Measurements from ENCODE around the gene DNMT3A.

DNMT3A gene

DNA sequence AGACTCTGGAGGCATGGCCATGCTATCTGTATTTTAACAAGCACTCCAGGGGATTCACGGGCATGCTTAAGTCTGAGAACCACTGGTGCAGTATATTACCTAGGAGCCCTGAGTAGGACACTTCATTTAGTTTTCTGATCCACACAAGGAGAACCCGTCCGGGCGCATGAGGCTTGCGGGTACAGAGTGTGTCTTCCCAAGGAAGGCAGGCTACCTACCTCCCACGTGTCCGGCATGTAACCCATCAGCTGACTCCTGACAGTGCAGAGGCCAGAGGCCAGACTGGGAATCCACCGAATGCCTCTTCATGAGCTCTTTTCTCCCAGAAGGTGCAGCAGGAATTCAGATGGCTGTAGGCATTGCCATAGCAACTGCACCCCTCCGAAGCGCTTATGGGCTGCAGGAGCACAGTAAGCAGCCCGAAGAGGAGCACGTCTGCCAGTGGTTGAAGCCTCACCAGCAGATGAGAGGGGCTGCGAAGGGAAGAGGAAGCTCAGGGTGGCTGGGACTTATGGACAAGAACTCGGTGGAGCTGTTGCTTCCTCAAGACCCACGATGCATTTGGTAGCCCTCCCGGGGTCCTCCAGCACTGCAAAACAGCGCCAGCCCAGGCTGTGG is 33.8 kb upstream of the DNMT3A start:
- Histone ChIP-seq H3K27me3 (ENCODE audit: control insufficient read depth in 3 of 3, insufficient read depth in 3 of 3, low read depth in 1 of 3, low read length in 3 of 3) (peaks cover 0 to 2% (median 0%) of the 10 kb centered on the region in 3 experiments), H2AK5ac (ENCODE audit: low read depth, low read length) (no peak overlapping the region), H3K9ac (ENCODE audit: low read depth, low read length, poor library complexity) (no peak overlapping the region)

DNA sequence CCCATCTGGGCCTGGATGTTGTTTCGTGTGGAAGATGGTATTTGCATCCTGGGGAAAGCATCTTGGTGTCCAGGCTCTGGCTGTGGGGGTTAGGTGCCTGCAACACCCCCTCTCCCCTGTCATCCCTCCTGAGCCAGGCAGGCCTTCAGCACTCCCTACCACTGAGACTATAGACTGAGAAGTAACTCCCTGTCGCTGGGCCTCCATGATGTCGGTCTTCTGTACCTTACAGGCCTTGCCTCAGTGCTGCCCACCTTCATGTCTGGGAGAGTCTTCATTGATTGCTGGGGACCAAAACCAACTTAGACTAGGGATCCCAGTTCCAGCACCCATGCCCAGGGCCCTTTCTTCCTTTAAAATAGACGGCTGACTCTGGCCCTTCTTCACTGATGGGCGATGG is 33.1 kb upstream of the DNMT3A start:
- H3K4ac ChIP-seq (ENCODE audit: low read length) = no peak overlapping the region
- H3K9me3 ChIP-seq (replicated peaks in 1 of 2; ENCODE audit: control insufficient read depth in 2 of 2, insufficient read depth in 1 of 2, low read depth in 1 of 2, low read length in 2 of 2) = peaks cover 0 to 13% of the 10 kb centered on the region in 2 donors
- no peak overlapping the region for H2BK12ac ChIP-seq (ENCODE audit: low read length)
- no peak for DNase-seq (ENCODE audit: low spot score)
- H2AK5ac ChIP-seq (ENCODE audit: low read depth, low read length) = no peak overlapping the region
- no peak overlapping the region for H3K9ac ChIP-seq (ENCODE audit: low read depth, low read length, poor library complexity)
- no peak overlapping the region for H3K14ac ChIP-seq (ENCODE audit: low read length)
- no peak overlapping the region for H3K27ac ChIP-seq (replicated peaks; ENCODE audit: low read length)
- WGBS, 2 donors (ENCODE audit: extremely low coverage in 2 of 2, insufficient read length in 2 of 2, insufficient replicate concordance in 1 of 2) = no CpG with 5 or more reads among the region's 5 CpGs
- H3K79me1 ChIP-seq (ENCODE audit: low read depth, low read length) = no peaks in the 10 kb centered on the region
- H4K91ac ChIP-seq (ENCODE audit: low read depth, low read length, poor library complexity) = no peak overlapping the region
- H3K23ac ChIP-seq (ENCODE audit: low read depth, low read length, poor library complexity) = no peak overlapping the region
- peaks cover 0 to 3% of the 10 kb centered on the region in 2 donors for H3K36me3 ChIP-seq (replicated peaks in 1 of 2; ENCODE audit: control insufficient read depth in 2 of 2, insufficient read depth in 2 of 2, low read length in 2 of 2)
- H3K4me2 ChIP-seq (ENCODE audit: insufficient read depth, low read length, poor library complexity, severe bottlenecking) = no peak overlapping the region
- H3K18ac ChIP-seq (ENCODE audit: low read length) = no peak overlapping the region
- H2BK5ac ChIP-seq (ENCODE audit: low read length) = no peak overlapping the region
- H3K4me3 ChIP-seq (ENCODE audit: low read length in 2 of 2) = no peak overlapping the region
- H2BK15ac ChIP-seq (ENCODE audit: low read length) = no peak overlapping the region
- H2AFZ ChIP-seq (ENCODE audit: low read length) = no peak overlapping the region
- no peak overlapping the region for H2BK120ac ChIP-seq (ENCODE audit: low read depth, low read length)
- H3K4me1 ChIP-seq (ENCODE audit: control insufficient read depth in 2 of 2, insufficient read depth in 1 of 2, low read depth in 1 of 2, low read length in 2 of 2) = peaks cover 25 to 37% of the 10 kb centered on the region in 2 donors
- no peak overlapping the region for H4K8ac ChIP-seq (ENCODE audit: low read depth, low read length)
- H3K27me3 ChIP-seq (ENCODE audit: control insufficient read depth in 3 of 3, insufficient read depth in 3 of 3, low read depth in 1 of 3, low read length in 3 of 3) = peaks cover 0 to 2% (median 0%) of the 10 kb centered on the region in 3 experiments

More for the DNA sequence above, 33.8 kb upstream of the DNMT3A start:
- Histone ChIP-seq H2AFZ (ENCODE audit: low read length) (no peak overlapping the region), H2BK120ac (ENCODE audit: low read depth, low read length) (no peak overlapping the region), H2BK15ac (ENCODE audit: low read length) (no peak overlapping the region), H2BK12ac (ENCODE audit: low read length) (no peak overlapping the region), H3K23ac (ENCODE audit: low read depth, low read length, poor library complexity) (no peak overlapping the region), H4K8ac (ENCODE audit: low read depth, low read length) (no peak overlapping the region), H3K14ac (ENCODE audit: low read length) (no peak overlapping the region), H3K27ac (replicated peaks; ENCODE audit: low read length) (no peak overlapping the region), H2BK5ac (ENCODE audit: low read length) (no peak overlapping the region), H3K4me2 (ENCODE audit: insufficient read depth, low read length, poor library complexity, severe bottlenecking) (no peak overlapping the region), H3K4me3 (ENCODE audit: low read length in 2 of 2) (no peak overlapping the region), H3K4me1 (ENCODE audit: control insufficient read depth in 2 of 2, insufficient read depth in 1 of 2, low read depth in 1 of 2, low read length in 2 of 2) (peaks cover 25 to 37% of the 10 kb centered on the region in 2 donors), H3K36me3 (replicated peaks in 1 of 2; ENCODE audit: control insufficient read depth in 2 of 2, insufficient read depth in 2 of 2, low read length in 2 of 2) (peaks cover 0 to 3% of the 10 kb centered on the region in 2 donors), H3K18ac (ENCODE audit: low read length) (no peak overlapping the region), H3K4ac (ENCODE audit: low read length) (no peak overlapping the region), H3K79me1 (ENCODE audit: low read depth, low read length) (no peaks in the 10 kb centered on the region), H3K9me3 (replicated peaks in 1 of 2; ENCODE audit: control insufficient read depth in 2 of 2, insufficient read depth in 1 of 2, low read depth in 1 of 2, low read length in 2 of 2) (peaks cover 0 to 16% of the 10 kb centered on the region in 2 donors), H4K91ac (ENCODE audit: low read depth, low read length, poor library complexity) (no peak overlapping the region)
- DNase-seq (ENCODE audit: low spot score) = no peak
- no CpG with 5 or more reads among the region's 17 CpGs for WGBS, 2 donors (ENCODE audit: extremely low coverage in 2 of 2, insufficient read length in 2 of 2, insufficient replicate concordance in 1 of 2)

DNA sequence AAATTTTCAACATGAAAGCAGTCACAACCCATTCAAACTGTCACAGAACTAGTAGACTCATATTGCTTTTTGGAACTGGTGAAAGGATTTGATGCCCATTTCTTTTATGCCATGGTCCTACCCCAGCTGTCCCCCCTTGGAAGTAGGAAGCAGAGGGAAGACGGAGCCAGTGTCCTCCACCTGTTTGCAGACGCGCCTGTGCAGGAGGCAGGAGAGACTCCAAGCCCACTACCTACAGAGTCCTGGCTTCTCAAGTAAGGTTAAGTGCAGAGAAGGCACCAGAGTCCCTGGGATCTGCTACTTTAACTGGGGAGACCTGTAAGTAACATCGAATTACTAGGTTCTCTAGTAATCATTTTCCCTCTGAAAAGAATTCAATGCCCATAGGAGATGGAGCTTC is 32.7 kb upstream of the DNMT3A start:
- no peak overlapping the region for H2BK15ac ChIP-seq (ENCODE audit: low read length)
- H3K4ac ChIP-seq (ENCODE audit: low read length) = no peak overlapping the region
- H3K14ac ChIP-seq (ENCODE audit: low read length) = no peak overlapping the region
- H3K9ac ChIP-seq (ENCODE audit: low read depth, low read length, poor library complexity) = no peak overlapping the region
- H3K36me3 ChIP-seq (replicated peaks in 1 of 2; ENCODE audit: control insufficient read depth in 2 of 2, insufficient read depth in 2 of 2, low read length in 2 of 2) = peaks cover 0 to 3% of the 10 kb centered on the region in 2 donors
- no peak for DNase-seq (ENCODE audit: low spot score)
- peaks cover 0 to 2% (median 0%) of the 10 kb centered on the region in 3 experiments for H3K27me3 ChIP-seq (ENCODE audit: control insufficient read depth in 3 of 3, insufficient read depth in 3 of 3, low read depth in 1 of 3, low read length in 3 of 3)
- no peak overlapping the region for H2BK12ac ChIP-seq (ENCODE audit: low read length)
- H2BK120ac ChIP-seq (ENCODE audit: low read depth, low read length) = no peak overlapping the region
- H4K8ac ChIP-seq (ENCODE audit: low read depth, low read length) = no peak overlapping the region
- peaks cover 25 to 37% of the 10 kb centered on the region in 2 donors for H3K4me1 ChIP-seq (ENCODE audit: control insufficient read depth in 2 of 2, insufficient read depth in 1 of 2, low read depth in 1 of 2, low read length in 2 of 2)
- H3K18ac ChIP-seq (ENCODE audit: low read length) = no peak overlapping the region
- no peak overlapping the region for H3K4me3 ChIP-seq (ENCODE audit: low read length in 2 of 2)
- no CpG with 5 or more reads among the region's 4 CpGs for WGBS, 2 donors (ENCODE audit: extremely low coverage in 2 of 2, insufficient read length in 2 of 2, insufficient replicate concordance in 1 of 2)
- no peaks in the 10 kb centered on the region for H3K79me1 ChIP-seq (ENCODE audit: low read depth, low read length)
- H2AK5ac ChIP-seq (ENCODE audit: low read depth, low read length) = no peak overlapping the region
- no peak overlapping the region for H4K91ac ChIP-seq (ENCODE audit: low read depth, low read length, poor library complexity)
- no peak overlapping the region for H3K27ac ChIP-seq (replicated peaks; ENCODE audit: low read length)
- H2BK5ac ChIP-seq (ENCODE audit: low read length) = no peak overlapping the region
- H3K9me3 ChIP-seq (replicated peaks in 1 of 2; ENCODE audit: control insufficient read depth in 2 of 2, insufficient read depth in 1 of 2, low read depth in 1 of 2, low read length in 2 of 2) = peaks cover 0 to 10% of the 10 kb centered on the region in 2 donors
- no peak overlapping the region for H3K23ac ChIP-seq (ENCODE audit: low read depth, low read length, poor library complexity)
- no peak overlapping the region for H2AFZ ChIP-seq (ENCODE audit: low read length)
- H3K4me2 ChIP-seq (ENCODE audit: insufficient read depth, low read length, poor library complexity, severe bottlenecking) = no peak overlapping the region

DNA sequence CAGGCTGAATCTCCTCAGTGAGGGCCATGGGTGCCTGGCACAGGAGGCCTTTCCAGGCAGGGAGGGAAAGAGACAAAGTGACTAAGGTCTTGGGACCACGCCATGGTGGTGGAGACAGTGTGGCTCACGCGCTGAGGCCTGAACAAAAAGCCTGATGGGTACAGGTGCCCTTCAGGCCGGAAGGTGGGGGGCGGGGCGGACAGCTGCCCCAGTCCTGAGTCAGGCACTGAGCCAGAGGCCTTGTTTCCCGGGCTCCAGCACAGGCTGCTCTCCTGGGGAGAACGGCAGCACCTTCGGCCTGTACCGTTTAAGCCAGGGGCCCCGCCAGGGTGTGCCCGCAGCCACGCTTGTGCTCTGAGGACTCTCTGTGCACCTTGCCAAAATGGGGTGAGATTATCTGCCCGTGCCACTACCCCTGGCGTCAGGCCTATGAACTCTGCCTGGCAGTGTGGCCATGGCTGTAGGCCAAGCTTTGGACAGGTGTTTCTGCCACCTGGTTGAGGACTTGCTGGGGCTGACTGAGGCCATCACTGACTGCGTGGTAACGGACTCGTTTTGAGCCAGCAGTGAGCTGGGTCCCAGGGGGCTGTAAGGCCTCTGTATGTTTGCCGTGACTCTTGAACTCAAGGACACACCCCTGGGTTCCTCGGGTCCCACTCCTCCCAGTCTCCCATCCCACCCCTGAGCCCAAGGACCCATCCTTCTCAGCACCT is 31.7 kb upstream of the DNMT3A start:
- Histone ChIP-seq H3K18ac (ENCODE audit: low read length) (peak overlapping the region; percentile 92), H3K4me2 (ENCODE audit: insufficient read depth, low read length, poor library complexity, severe bottlenecking) (no peak overlapping the region), H4K91ac (ENCODE audit: low read depth, low read length, poor library complexity) (no peak overlapping the region), H3K4ac (ENCODE audit: low read length) (peak overlapping the region; percentile 60), H3K14ac (ENCODE audit: low read length) (peak overlapping the region; percentile 65), H2AFZ (ENCODE audit: low read length) (no peak overlapping the region), H3K9me3 (replicated peaks in 1 of 2; ENCODE audit: control insufficient read depth in 2 of 2, insufficient read depth in 1 of 2, low read depth in 1 of 2, low read length in 2 of 2) (peaks cover 0 to under 1% of the 10 kb centered on the region in 2 donors), H3K4me3 (ENCODE audit: low read length in 2 of 2) (no peak overlapping the region), H3K79me1 (ENCODE audit: low read depth, low read length) (no peaks in the 10 kb centered on the region), H2BK15ac (ENCODE audit: low read length) (peak overlapping the region; percentile 92), H3K36me3 (replicated peaks in 1 of 2; ENCODE audit: control insufficient read depth in 2 of 2, insufficient read depth in 2 of 2, low read length in 2 of 2) (no peaks in the 10 kb centered on the region), H4K8ac (ENCODE audit: low read depth, low read length) (no peak overlapping the region), H2AK5ac (ENCODE audit: low read depth, low read length) (peak overlapping the region; percentile 71), H2BK120ac (ENCODE audit: low read depth, low read length) (peak overlapping the region; percentile 1), H2BK12ac (ENCODE audit: low read length) (no peak overlapping the region), H2BK5ac (ENCODE audit: low read length) (peak overlapping the region; percentile 80), H3K4me1 (ENCODE audit: control insufficient read depth in 2 of 2, insufficient read depth in 1 of 2, low read depth in 1 of 2, low read length in 2 of 2) (peaks cover 25 to 37% of the 10 kb centered on the region in 2 donors), H3K23ac (ENCODE audit: low read depth, low read length, poor library complexity) (no peak overlapping the region), H3K27me3 (ENCODE audit: control insufficient read depth in 3 of 3, insufficient read depth in 3 of 3, low read depth in 1 of 3, low read length in 3 of 3) (no peaks in the 10 kb centered on the region), H3K27ac (replicated peaks; ENCODE audit: low read length) (no peak overlapping the region), H3K9ac (ENCODE audit: low read depth, low read length, poor library complexity) (no peak overlapping the region)
- no peak for DNase-seq (ENCODE audit: low spot score)
- WGBS, 2 donors (ENCODE audit: extremely low coverage in 2 of 2, insufficient read length in 2 of 2, insufficient replicate concordance in 1 of 2) = no CpG with 5 or more reads among the region's 20 CpGs

Data from neuronal stem cell (in vitro differentiated cells).